Gastroesophageal sphincter (tissue), 3 donors: ENCODE results near the gene RSPH9.

ENCODE experiments used
- CTCF ChIP-seq, 4 experiments: fragments of 200-600 bp in 2 of 4; fragments of 450-650 bp in 2 of 4; sonication (generic) in 1 of 4; IDR thresholded peaks; one replicate each; pipeline ENCODE4 v1.5.1; 2017 to 2019; ENCODE audit warnings: antibody characterized with exemption in 4 of 4, mild to moderate bottlenecking in 2 of 4, moderate library complexity in 2 of 4
- EP300 ChIP-seq: sonication (generic); formaldehyde crosslinking; IDR thresholded peaks from one replicate; pipeline ENCODE4 v1.6.1; 2017; ENCODE audit warnings: antibody characterized with exemption, mild to moderate bottlenecking
- POLR2A ChIP-seq, 2 donors: fragments of 450-650 bp; IDR thresholded peaks; one replicate each; pipeline ENCODE4 v1.6.1; 2017; ENCODE audit warnings: antibody characterized with exemption in 2 of 2, mild to moderate bottlenecking in 2 of 2, moderate library complexity in 1 of 2
- POLR2AphosphoS5 ChIP-seq: sonication (generic); formaldehyde crosslinking; IDR thresholded peaks from one replicate; pipeline ENCODE4 v1.6.1; 2017; ENCODE audit warnings: antibody characterized with exemption

DNA sequence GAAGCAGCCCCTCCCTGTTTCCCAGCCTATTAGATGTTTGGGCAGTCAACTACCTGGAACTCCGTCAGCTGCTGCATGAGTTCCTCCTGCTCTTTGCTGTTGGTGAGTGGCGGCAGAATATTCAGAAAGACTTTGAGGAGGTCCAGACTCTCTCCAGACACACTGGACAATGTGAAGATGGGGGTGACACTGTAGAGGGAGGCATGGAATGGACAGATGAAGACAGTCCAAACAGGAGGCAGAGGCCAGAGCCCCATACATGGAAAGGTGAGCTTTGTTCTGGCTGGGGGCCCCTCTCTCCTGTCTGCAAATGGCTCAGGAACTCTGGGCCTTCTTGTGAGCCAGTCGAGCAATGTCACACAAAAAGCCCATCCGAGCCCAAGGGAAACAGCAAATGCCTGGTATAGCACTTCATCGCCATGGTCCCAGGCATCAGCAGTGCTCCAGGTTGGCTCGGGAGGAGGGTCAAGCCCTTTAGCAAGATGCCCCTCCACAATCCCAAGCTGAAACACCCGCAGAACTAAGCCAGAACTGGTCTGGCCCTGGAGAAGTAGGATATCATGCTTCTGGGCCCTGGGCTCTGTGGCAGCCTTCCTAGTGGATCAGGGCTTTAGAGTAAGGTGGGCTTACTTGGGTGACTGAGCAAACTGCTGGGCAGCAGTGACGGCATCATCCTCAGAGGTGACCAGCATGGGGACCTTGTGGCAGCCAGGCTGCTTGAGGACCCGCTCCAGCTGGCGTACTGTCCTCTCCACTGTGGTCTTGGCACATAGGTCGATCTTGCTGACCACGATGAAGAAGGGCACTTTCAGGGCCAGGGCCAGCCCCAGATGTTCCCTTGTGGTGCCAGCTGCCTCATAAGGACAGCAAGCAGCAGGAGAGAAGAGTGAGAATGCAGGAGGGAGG is 20.7 kb upstream of the RSPH9 start:
- TF ChIP-seq EP300 (no peak), CTCF (IDR thresholded peaks at IDR 0.05) (no peak), POLR2A (IDR thresholded peaks at IDR 0.05) (no peak), POLR2AphosphoS5 (no peak)
